SU-DHL-6 (cell line): Measurements from ENCODE around the gene AFF3.

Experiments used
- H2AFZ ChIP-seq: fragments of 200-600 bp; sonication (generic); 2 replicates; pipeline ENCODE4 v1.6.1; 2014; ENCODE audit warnings: low read depth, mild to moderate bottlenecking, moderate library complexity, mixed read lengths, antibody characterized with exemption, low read length; ENCODE audit not compliant: severe bottlenecking
- H3F3A ChIP-seq: fragments of 200-600 bp; shearing (Covaris generic); 2 replicates; pipeline ENCODE4 v1.6.0; 2016; ENCODE audit warnings: antibody characterized with exemption, mild to moderate bottlenecking; ENCODE audit not compliant: insufficient read depth
- H3K27ac ChIP-seq: fragments of 200-600 bp; sonication (generic); 2 replicates; pipeline ENCODE4 v1.5.1; 2016; ENCODE audit warnings: low read depth, mild to moderate bottlenecking, low read length, moderate library complexity, mixed read lengths
- H3K27me3 ChIP-seq: fragments of 200-600 bp; sonication (generic), shearing (Covaris generic); 2 replicates; pipeline ENCODE4 v1.6.0; 2014; ENCODE audit warnings: mild to moderate bottlenecking, low read length
- H3K36me3 ChIP-seq: fragments of 200-600 bp; sonication (generic); 2 replicates; pipeline ENCODE4 v1.6.1; 2014; ENCODE audit warnings: mild to moderate bottlenecking, low read length, mixed read lengths
- H3K4me2 ChIP-seq: fragments of 300-600, 200-600 bp; shearing (Covaris generic), sonication (generic); 2 replicates; pipeline ENCODE4 v1.6.0; 2014; ENCODE audit warnings: low read length, low read depth, mild to moderate bottlenecking; ENCODE audit not compliant: poor library complexity, severe bottlenecking
- H3K4me3 ChIP-seq: fragments of 200-600 bp; sonication (generic); 2 replicates; pipeline ENCODE4 v1.5.1; 2014; ENCODE audit warnings: antibody characterized with exemption, low read length, mild to moderate bottlenecking, mixed read lengths; ENCODE audit not compliant: insufficient read depth, poor library complexity, severe bottlenecking
- H3K79me2 ChIP-seq: fragments of 200-600 bp; sonication (generic); 2 replicates; pipeline ENCODE4 v1.6.1; 2014; ENCODE audit warnings: mild to moderate bottlenecking, low read length, moderate library complexity; ENCODE audit not compliant: insufficient read depth
- H3K9ac ChIP-seq: fragments of 200-600 bp; sonication (generic); 2 replicates; pipeline ENCODE4 v1.7.0; 2014; ENCODE audit warnings: mild to moderate bottlenecking, low read length
- H3K9me2 ChIP-seq: fragments of 200-600 bp; sonication (generic); replicated peaks from 2 replicates; pipeline ENCODE4 v1.6.1; 2014; ENCODE audit warnings: low read length; ENCODE audit not compliant: insufficient read depth
- H3K9me3 ChIP-seq: fragments of 200-600 bp; sonication (generic); 2 replicates; pipeline ENCODE4 v1.6.1; 2014; ENCODE audit warnings: low read length, mixed read lengths; ENCODE audit not compliant: insufficient read depth
- H4K20me1 ChIP-seq: fragments of 200-600 bp; sonication (generic); 2 replicates; pipeline ENCODE4 v1.6.1; 2014; ENCODE audit warnings: low read depth, mild to moderate bottlenecking, antibody characterized with exemption, low read length, moderate library complexity, mixed read lengths
- EZH2phosphoT487 ChIP-seq: fragments of 200-600 bp; sonication (generic), shearing (Covaris generic); conservative IDR thresholded peaks from 2 replicates; pipeline ENCODE4 v1.6.1; 2018; ENCODE audit warnings: mild to moderate bottlenecking, antibody characterized with exemption, low read length, moderate library complexity, mixed read lengths
- TF ChIP-seq, protein P1 (sequence below): fragments of 200-600 bp; sonication (generic); IDR thresholded peaks from one replicate; pipeline ENCODE4 v1.5.1; 2017; ENCODE audit warnings: antibody characterized with exemption, mild to moderate bottlenecking, low read length, moderate library complexity; ENCODE audit not compliant: insufficient read depth, poor library complexity, severe bottlenecking

AFF3 gene

DNA sequence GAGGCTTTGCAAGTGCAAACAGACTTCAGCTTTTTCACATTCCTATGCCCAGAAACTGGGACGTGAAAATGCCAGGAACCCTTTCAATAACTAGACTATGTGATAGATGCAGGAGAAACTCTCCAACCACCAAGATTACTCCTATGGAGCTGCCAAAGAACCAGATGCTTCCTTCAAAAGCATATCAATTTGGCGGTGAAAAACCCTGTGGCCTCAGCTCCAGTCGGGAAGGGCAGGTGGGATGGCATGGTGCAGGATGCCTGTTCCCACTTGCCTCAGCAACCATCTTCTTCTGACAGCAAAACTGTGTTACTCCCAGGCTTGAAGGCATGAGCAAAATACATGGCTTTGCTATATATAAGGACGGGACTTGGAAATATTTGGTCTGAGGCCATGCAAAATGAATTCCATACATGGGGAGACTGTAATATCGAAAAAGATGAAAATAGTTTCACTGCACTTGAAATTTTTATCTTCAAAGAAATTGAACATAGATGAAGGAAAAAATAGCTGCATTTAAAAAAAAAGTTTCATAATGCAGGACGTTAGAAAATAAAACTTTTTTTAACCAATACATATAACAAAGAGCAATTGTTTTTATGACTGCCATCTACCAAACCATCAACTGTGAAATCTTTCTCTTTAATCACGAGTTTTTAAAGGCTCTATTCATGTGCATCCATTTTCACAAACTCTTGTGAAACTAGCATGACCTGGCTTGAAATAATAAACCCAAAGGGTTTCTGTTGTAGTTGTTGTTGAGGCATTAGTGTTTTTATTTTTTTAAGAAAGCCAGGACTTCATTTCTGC is 99.1 kb downstream of the AFF3 start:
- Histone ChIP-seq H3K36me3 (no peaks in the 10 kb centered on the region), H3K9me3 (no peaks in the 10 kb centered on the region), H3K4me2 (no peak overlapping the region), H3F3A (no peaks in the 10 kb centered on the region), H3K9ac (no peak overlapping the region), H3K27ac (no peak overlapping the region), H2AFZ (no peak overlapping the region), H3K4me3 (no peak overlapping the region), H3K9me2 (no peaks in the 10 kb centered on the region), H4K20me1 (no peaks in the 10 kb centered on the region), H3K79me2 (no peaks in the 10 kb centered on the region), H3K27me3 (no peaks in the 10 kb centered on the region)
- TF ChIP-seq EZH2phosphoT487, result no peak

DNA sequence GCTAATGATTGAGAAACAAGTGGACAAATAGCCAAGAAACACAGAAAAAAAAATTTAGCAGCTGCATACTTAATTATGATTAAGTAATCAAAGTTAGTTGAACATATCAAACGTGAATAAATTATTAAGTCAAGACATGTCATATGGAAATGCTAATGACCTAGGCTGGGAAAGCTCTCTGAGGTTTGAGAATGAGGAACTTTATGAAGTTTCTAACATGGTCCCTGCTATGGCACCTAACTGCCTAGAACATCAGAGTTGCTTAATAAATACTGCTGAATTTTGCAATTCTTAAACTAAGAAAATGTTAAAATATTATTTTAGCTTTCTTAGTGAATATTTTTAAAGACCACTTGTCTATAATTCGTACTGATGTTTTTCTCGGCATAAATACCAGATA is 99.8 kb downstream of the AFF3 start:
- no peak overlapping the region for H3K4me3 ChIP-seq
- H3K27me3 ChIP-seq, result no peaks in the 10 kb centered on the region
- H3K9me2 ChIP-seq, result no peaks in the 10 kb centered on the region
- H3K27ac ChIP-seq, result no peak overlapping the region
- H3K36me3 ChIP-seq, result no peaks in the 10 kb centered on the region
- H3F3A ChIP-seq, result no peaks in the 10 kb centered on the region
- H4K20me1 ChIP-seq, result no peaks in the 10 kb centered on the region
- no peak overlapping the region for H2AFZ ChIP-seq
- TF ChIP-seq, protein P1, sequence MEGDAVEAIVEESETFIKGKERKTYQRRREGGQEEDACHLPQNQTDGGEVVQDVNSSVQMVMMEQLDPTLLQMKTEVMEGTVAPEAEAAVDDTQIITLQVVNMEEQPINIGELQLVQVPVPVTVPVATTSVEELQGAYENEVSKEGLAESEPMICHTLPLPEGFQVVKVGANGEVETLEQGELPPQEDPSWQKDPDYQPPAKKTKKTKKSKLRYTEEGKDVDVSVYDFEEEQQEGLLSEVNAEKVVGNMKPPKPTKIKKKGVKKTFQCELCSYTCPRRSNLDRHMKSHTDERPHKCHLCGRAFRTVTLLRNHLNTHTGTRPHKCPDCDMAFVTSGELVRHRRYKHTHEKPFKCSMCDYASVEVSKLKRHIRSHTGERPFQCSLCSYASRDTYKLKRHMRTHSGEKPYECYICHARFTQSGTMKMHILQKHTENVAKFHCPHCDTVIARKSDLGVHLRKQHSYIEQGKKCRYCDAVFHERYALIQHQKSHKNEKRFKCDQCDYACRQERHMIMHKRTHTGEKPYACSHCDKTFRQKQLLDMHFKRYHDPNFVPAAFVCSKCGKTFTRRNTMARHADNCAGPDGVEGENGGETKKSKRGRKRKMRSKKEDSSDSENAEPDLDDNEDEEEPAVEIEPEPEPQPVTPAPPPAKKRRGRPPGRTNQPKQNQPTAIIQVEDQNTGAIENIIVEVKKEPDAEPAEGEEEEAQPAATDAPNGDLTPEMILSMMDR, result no peak
- no peak for TF ChIP-seq EZH2phosphoT487
- H3K9me3 ChIP-seq, result no peaks in the 10 kb centered on the region
- no peak overlapping the region for H3K4me2 ChIP-seq
- no peak overlapping the region for H3K9ac ChIP-seq
- no peaks in the 10 kb centered on the region for H3K79me2 ChIP-seq

DNA sequence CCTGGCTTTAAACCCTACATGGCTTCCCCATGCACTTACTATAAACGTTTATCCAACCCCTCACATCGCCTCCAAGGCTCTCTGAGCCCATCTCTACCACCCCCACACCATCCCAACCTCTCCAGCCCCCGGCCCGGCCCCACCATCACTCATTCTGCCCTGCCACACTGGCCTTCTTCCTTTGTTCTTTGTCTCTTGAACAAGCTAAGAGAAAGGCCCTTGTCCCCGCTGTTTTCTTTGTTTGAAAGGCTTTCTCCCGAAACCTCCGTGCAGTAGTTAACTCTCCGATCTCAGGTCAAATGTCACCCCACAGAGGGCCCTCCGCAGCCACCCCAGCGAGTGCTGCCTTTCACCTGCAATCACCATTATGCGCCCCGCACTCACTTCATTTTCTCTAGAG is 100.4 kb downstream of the AFF3 start:
- Histone ChIP-seq H3K27me3 (no peaks in the 10 kb centered on the region), H3F3A (no peaks in the 10 kb centered on the region), H3K9ac (no peak overlapping the region), H2AFZ (no peak overlapping the region), H3K36me3 (no peaks in the 10 kb centered on the region), H3K9me2 (no peaks in the 10 kb centered on the region), H3K4me3 (no peak overlapping the region), H3K4me2 (no peak overlapping the region), H3K9me3 (no peaks in the 10 kb centered on the region), H3K27ac (no peak overlapping the region), H4K20me1 (0 out of 2 replicates have a peak, but pooled peaks cover under 1% of the 10 kb centered on the region), H3K79me2 (no peaks in the 10 kb centered on the region)
- TF ChIP-seq, protein P1, result no peak

DNA sequence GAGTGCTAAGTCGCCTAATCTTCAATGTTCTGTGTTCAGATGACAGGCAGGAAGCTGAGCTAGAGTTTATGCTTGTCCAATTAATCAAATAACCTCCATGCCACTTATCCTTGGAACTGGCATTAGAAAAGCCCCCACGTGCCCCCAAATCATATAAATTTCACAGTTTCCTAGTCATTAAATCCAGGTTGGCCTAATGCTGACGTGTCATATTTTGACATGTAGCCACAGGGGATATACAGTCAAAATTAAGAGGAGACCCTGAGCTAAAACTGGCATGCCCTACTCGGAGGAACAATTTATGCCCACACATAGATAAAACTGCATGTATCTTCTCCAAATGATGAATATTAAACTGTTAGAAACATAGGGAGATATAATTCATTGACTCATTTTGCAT is 101.0 kb downstream of the AFF3 start:
- Histone ChIP-seq H3K9me3 (no peaks in the 10 kb centered on the region), H3K27ac (no peak overlapping the region), H3K9me2 (no peaks in the 10 kb centered on the region), H3K4me2 (no peak overlapping the region), H3K4me3 (no peak overlapping the region), H3K79me2 (no peaks in the 10 kb centered on the region), H3K9ac (no peak overlapping the region), H3K36me3 (no peaks in the 10 kb centered on the region), H2AFZ (no peak overlapping the region), H3K27me3 (no peaks in the 10 kb centered on the region), H4K20me1 (0 out of 2 replicates have a peak, but pooled peaks cover 3% of the 10 kb centered on the region), H3F3A (no peaks in the 10 kb centered on the region)
- TF ChIP-seq, protein P1, result no peak
- no peak for TF ChIP-seq EZH2phosphoT487
